Caco-2 (cell line): ENCODE data around the gene ADK. TPM values are rescaled to one million over a fixed set of nuclear protein-coding genes. Genes with fewer than 3 reads are reported as not detected.

Source experiments
- BruUV-seq: library from RNA; stranded (reverse); fragments of 400-500 nt; replicated peaks from 2 replicates; lab custom pipeline; 2021; lab: Mats Ljungman, UMichigan
- CTCF ChIA-PET: fragments of 300-600 bp; sonication (Branson Sonifier 250); formaldehyde crosslinking; loops from one replicate; lab custom pipeline; 2022; ENCODE audit warnings: antibody characterized with exemption; lab: Charles Lee
- POLR2A ChIA-PET: fragments of 300-600 bp; sonication (Branson Sonifier 250); formaldehyde crosslinking; loops from one replicate; lab custom pipeline; 2022; ENCODE audit warnings: antibody characterized with exemption; lab: Charles Lee
- DNase-seq, 2 experiments: peaks; one replicate each; pipeline versions ENCODE4 v3.0.0 to v3.0.0-alpha.2; 2020 to 2022
- H3K27me3 ChIP-seq: replicated peaks from 2 replicates; pipeline ENCODE4 v1.6.0; 2011; ENCODE audit warnings: low read length; ENCODE audit not compliant: control insufficient read depth, insufficient read depth
- H3K36me3 ChIP-seq: 2 replicates; pipeline ENCODE4 v1.5.1; 2011; ENCODE audit warnings: low read length; ENCODE audit not compliant: control insufficient read depth, insufficient read depth
- H3K4me1 ChIP-seq: fragments of 250-450 bp; sonication (Bioruptor Pico); 2 replicates; pipeline ENCODE4 v1.5.1; 2020; ENCODE audit warnings: mild to moderate bottlenecking
- H3K4me3 ChIP-seq: 2 replicates; pipeline ENCODE4 v1.5.1; 2011; ENCODE audit warnings: low read depth, mild to moderate bottlenecking, control low read depth, low read length
- H3K9me3 ChIP-seq: fragments of 250-450 bp; sonication (Bioruptor Pico); 2 replicates; pipeline ENCODE4 v1.5.1; 2020; ENCODE audit warnings: mild to moderate bottlenecking, moderate library complexity
- H3K27ac Mint-ChIP-seq: one replicate; pipeline ENCODE4 v1.8.0; 2022; ENCODE audit warnings: mixed read lengths; ENCODE audit not compliant: unreplicated experiment
- H3K27me3 Mint-ChIP-seq: one replicate; pipeline ENCODE4 v1.8.0; 2022; ENCODE audit warnings: mixed read lengths; ENCODE audit not compliant: insufficient read depth, unreplicated experiment
- H3K36me3 Mint-ChIP-seq: one replicate; pipeline ENCODE4 v1.8.0; 2022; ENCODE audit warnings: mild to moderate bottlenecking, mixed read lengths; ENCODE audit not compliant: insufficient read depth, unreplicated experiment
- H3K4me1 Mint-ChIP-seq: one replicate; pipeline ENCODE4 v1.8.0; 2022; ENCODE audit warnings: low read depth, mixed read lengths; ENCODE audit not compliant: unreplicated experiment
- H3K4me3 Mint-ChIP-seq: one replicate; pipeline ENCODE4 v1.8.0; 2022; ENCODE audit warnings: mild to moderate bottlenecking, moderate library complexity, mixed read lengths; ENCODE audit not compliant: unreplicated experiment
- H3K9me3 Mint-ChIP-seq: one replicate; pipeline ENCODE4 v1.8.0; 2022; ENCODE audit warnings: mixed read lengths; ENCODE audit not compliant: unreplicated experiment
- intact Hi-C: fragments of 100-400 bp; cut with micrococcal nuclease; formaldehyde crosslinking; loops from one replicate; pipeline ENCODE4 v1.10.0; 2022; ENCODE audit not compliant: unreplicated experiment
- total RNA-seq: library from RNA; stranded (reverse); gene quantifications from 2 replicates; pipeline ENCODE4 v1.2.3, GENCODE V29; 2022
- TF ChIP-seq, protein P1 (sequence below), 2 experiments: fragments of 200-600 bp in 1 of 2; IDR thresholded peaks; 1 replicate in 1 of 2; 2 replicates in 1 of 2; pipeline versions ENCODE4 v1.5.1 to v1.8.0; 2011 to 2022; ENCODE audit warnings: antibody characterized with exemption in 1 of 2, control low read depth in 1 of 2, inconsistent platforms in 1 of 2, low read depth in 1 of 2, low read length in 1 of 2, mild to moderate bottlenecking in 1 of 2, moderate library complexity in 1 of 2; ENCODE audit not compliant: insufficient read depth in 1 of 2, severe bottlenecking in 1 of 2, unreplicated experiment in 1 of 2

Gene ADK
- total RNA-seq, 1 experiment from 2014 or later: 105 TPM

GRCh38 chr10:74199315-74199714 lies 48.3 kb downstream of the ADK start:
- ChIA-PET POLR2A (no interaction called here), CTCF (no interaction called here)
- Mint-ChIP-seq H3K4me1 (no peaks in the 10 kb centered on the region), H3K27me3 (no peaks in the 10 kb centered on the region), H3K27ac (no peak overlapping the region), H3K9me3 (no peaks in the 10 kb centered on the region), H3K4me3 (no peak overlapping the region), H3K36me3 (peaks cover 41% of the 10 kb centered on the region)
- intact Hi-C loops: no loop called here
- TF ChIP-seq, protein P1, sequence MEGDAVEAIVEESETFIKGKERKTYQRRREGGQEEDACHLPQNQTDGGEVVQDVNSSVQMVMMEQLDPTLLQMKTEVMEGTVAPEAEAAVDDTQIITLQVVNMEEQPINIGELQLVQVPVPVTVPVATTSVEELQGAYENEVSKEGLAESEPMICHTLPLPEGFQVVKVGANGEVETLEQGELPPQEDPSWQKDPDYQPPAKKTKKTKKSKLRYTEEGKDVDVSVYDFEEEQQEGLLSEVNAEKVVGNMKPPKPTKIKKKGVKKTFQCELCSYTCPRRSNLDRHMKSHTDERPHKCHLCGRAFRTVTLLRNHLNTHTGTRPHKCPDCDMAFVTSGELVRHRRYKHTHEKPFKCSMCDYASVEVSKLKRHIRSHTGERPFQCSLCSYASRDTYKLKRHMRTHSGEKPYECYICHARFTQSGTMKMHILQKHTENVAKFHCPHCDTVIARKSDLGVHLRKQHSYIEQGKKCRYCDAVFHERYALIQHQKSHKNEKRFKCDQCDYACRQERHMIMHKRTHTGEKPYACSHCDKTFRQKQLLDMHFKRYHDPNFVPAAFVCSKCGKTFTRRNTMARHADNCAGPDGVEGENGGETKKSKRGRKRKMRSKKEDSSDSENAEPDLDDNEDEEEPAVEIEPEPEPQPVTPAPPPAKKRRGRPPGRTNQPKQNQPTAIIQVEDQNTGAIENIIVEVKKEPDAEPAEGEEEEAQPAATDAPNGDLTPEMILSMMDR (IDR thresholded peaks at IDR 0.05; ENCODE audit: insufficient read depth in 1 of 2, low read depth in 1 of 2, low read length in 1 of 2, severe bottlenecking in 1 of 2, unreplicated experiment in 1 of 2): no peak
- Histone ChIP-seq H3K27me3 (no peaks in the 10 kb centered on the region), H3K36me3 (no peaks in the 10 kb centered on the region), H3K9me3 (no peaks in the 10 kb centered on the region), H3K4me1 (no peaks in the 10 kb centered on the region), H3K4me3 (no peak overlapping the region)
- no peak for DNase-seq
- BruUV-seq: no TSS peak

DNA sequence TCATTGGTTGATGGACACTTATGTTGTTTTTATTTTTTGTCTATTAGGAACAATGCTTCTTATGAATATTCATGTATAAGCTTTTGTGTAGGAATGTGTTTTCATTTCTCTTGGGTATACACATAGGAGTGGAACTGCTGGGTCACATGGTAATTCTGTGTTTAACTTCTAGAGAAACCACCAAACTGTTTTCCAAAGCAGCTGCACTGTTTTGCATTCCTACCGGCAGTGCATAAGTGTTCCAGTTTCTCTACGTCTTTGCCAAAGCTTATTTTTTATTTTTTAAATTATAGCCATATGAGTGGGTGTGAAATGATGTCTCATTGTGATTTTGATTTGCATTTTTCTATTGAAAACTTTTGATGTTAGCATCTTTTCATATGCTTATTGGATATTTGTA lies 51.3 kb downstream of the ADK start:
- POLR2A ChIA-PET: no interaction called here
- Histone ChIP-seq H3K4me3 (no peak overlapping the region), H3K36me3 (no peaks in the 10 kb centered on the region), H3K9me3 (no peaks in the 10 kb centered on the region), H3K27me3 (no peaks in the 10 kb centered on the region), H3K4me1 (no peaks in the 10 kb centered on the region)
- no TSS peak for BruUV-seq
- intact Hi-C loops: no loop called here
- DNase-seq: no peak
- Mint-ChIP-seq H3K36me3 (peaks cover 38% of the 10 kb centered on the region), H3K27me3 (no peaks in the 10 kb centered on the region), H3K27ac (no peak overlapping the region), H3K4me1 (no peaks in the 10 kb centered on the region), H3K4me3 (no peak overlapping the region), H3K9me3 (no peaks in the 10 kb centered on the region)
- CTCF ChIA-PET: no interaction called here
- TF ChIP-seq, protein P1 (IDR thresholded peaks at IDR 0.05; ENCODE audit: insufficient read depth in 1 of 2, low read depth in 1 of 2, low read length in 1 of 2, severe bottlenecking in 1 of 2, unreplicated experiment in 1 of 2): no peak

DNA sequence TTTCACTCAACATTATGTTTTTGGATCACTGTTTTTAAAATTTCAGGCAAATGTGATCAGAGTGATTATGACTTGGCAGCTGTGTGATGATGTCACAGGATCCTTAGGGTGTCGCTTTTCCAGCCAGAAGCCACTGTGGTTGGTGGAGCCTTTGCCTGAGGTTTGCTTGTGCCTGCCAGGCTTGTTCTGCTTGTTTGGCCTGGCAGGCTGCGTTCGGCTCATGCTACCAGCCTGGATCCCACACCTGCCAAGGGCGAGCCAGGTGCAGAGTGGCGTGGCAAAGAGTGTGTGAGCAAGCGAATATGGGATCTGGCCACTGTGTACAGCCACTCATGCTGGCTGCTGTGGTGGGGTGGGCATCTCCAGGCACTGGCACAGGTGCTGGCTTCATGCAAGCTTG lies 55.7 kb downstream of the ADK start:
- BruUV-seq: no TSS peak
- H3K9me3 Mint-ChIP-seq: no peaks in the 10 kb centered on the region
- Histone ChIP-seq H3K36me3 (no peaks in the 10 kb centered on the region), H3K9me3 (no peaks in the 10 kb centered on the region), H3K27me3 (no peaks in the 10 kb centered on the region), H3K4me1 (no peaks in the 10 kb centered on the region), H3K4me3 (no peak overlapping the region)
- DNase-seq: no peak
- H3K4me1 Mint-ChIP-seq: no peaks in the 10 kb centered on the region
- H3K36me3 Mint-ChIP-seq: peaks cover 37% of the 10 kb centered on the region
- H3K27ac Mint-ChIP-seq: no peak overlapping the region
- no peak overlapping the region for H3K4me3 Mint-ChIP-seq
- intact Hi-C loops: no loop called here
- CTCF ChIA-PET: no interaction called here
- no peaks in the 10 kb centered on the region for H3K27me3 Mint-ChIP-seq
- TF ChIP-seq, protein P1 (IDR thresholded peaks at IDR 0.05; ENCODE audit: insufficient read depth in 1 of 2, low read depth in 1 of 2, low read length in 1 of 2, severe bottlenecking in 1 of 2, unreplicated experiment in 1 of 2): no peak
- POLR2A ChIA-PET: interaction anchor here (0.9 kb wide), 1 partner anchor 30 kb away, joined by 4 read pairs; no protein-coding TSS in a partner anchor
